Tibial nerve (tissue), 4 donors: Measurements from ENCODE around the gene GRIA1.

ENCODE experiments used
- CTCF ChIP-seq, 5 experiments: fragments of 200-600 bp in 3 of 5; fragments of 450-650 bp in 2 of 5; sonication (generic) in 3 of 5; IDR thresholded peaks; one replicate each; pipeline ENCODE4 v1.5.1; 2016 to 2019; ENCODE audit warnings: antibody characterized with exemption in 5 of 5, mild to moderate bottlenecking in 3 of 5, moderate library complexity in 2 of 5
- EP300 ChIP-seq, 2 donors: sonication (generic); formaldehyde crosslinking; IDR thresholded peaks; one replicate each; pipeline ENCODE4 v1.6.1; 2017; ENCODE audit warnings: antibody characterized with exemption in 2 of 2, mild to moderate bottlenecking in 1 of 2

GRCh38 chr5:153775923-153776322, 285.5 kb downstream of the GRIA1 start:
- no peak for TF ChIP-seq EP300 (IDR thresholded peaks at IDR 0.05)
- no peak for TF ChIP-seq CTCF (IDR thresholded peaks at IDR 0.05)
